Large intestine (tissue), 3 donors: Measurements from ENCODE around the gene ZNF687. TPM values are rescaled to one million over a fixed set of nuclear protein-coding genes. Genes with fewer than 3 reads are reported as not detected.

ENCODE experiments used
- DNase-seq, 2 donors: peaks; one replicate each; pipeline versions ENCODE4 v3.0.0 to v3.0.0-alpha.2; 2013
- H3K27ac ChIP-seq: one replicate; pipeline ENCODE4 v1.5.1; 2013; ENCODE audit warnings: low read length
- H3K27me3 ChIP-seq: 2 replicates; pipeline ENCODE4 v1.6.1; 2013; ENCODE audit warnings: low read length; ENCODE audit not compliant: control insufficient read depth, insufficient read depth
- H3K36me3 ChIP-seq: 2 replicates; pipeline ENCODE4 v1.6.1; 2013; ENCODE audit warnings: low read length; ENCODE audit not compliant: control insufficient read depth, insufficient read depth
- H3K4me1 ChIP-seq: one replicate; pipeline ENCODE4 v1.6.1; 2013; ENCODE audit warnings: low read length; ENCODE audit not compliant: control insufficient read depth, insufficient read depth
- H3K4me3 ChIP-seq: one replicate; pipeline ENCODE4 v1.5.1; 2013; ENCODE audit warnings: low read length
- H3K9me3 ChIP-seq: one replicate; pipeline ENCODE4 v1.6.1; 2013; ENCODE audit warnings: mild to moderate bottlenecking, low read depth, low read length, moderate library complexity; ENCODE audit not compliant: control insufficient read depth
- WGBS: methylation state at CpG from one replicate; pipeline ENCODE4 v1.1.5; 2013; ENCODE audit warnings: low lambda C conversion rate; ENCODE audit not compliant: insufficient coverage; 5-methylcytosine and 5-hydroxymethylcytosine counted together
- polyA plus RNA-seq: library from polyadenylated mRNA; unstranded; fragments of 120-200 nt; gene quantifications from one replicate; pipeline ENCODE4 v1.2.1, GENCODE V29; 2013

Gene ZNF687
- polyA plus RNA-seq, 1 donor, result 21.3 TPM

- WGBS, result 100% methylated on average over 1 of the region's 4 CpGs
- Histone ChIP-seq H3K4me1 (peaks cover 37% of the 10 kb centered on the region), H3K36me3 (peaks cover 69% of the 10 kb centered on the region)
Measured at GRCh38 chr1:151312411-151312810, 30.3 kb downstream of the ZNF687 start.

DNA sequence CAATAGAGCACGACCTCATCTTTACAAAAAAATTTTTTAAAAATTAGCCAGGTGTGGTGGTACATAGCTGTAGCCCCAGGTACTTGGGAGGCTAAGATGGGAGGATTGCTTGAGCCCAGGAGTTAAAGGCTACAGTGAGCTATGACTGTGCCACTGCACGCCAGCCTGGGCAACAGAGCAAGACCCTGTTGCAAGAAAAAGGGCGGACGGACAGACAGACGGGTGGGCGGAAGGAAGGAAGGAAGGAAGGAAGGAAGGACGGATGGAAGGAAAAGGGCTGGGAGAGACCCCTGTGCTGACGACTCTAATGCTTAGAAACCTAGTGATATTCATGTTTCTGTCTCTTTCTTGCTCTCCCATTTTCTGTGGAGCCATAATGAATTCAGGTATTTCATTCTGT lies 30.7 kb downstream of the ZNF687 start:
- 88% methylated on average over 4 of the region's 8 CpGs for WGBS
- DNase-seq, result no peak
- H3K36me3 ChIP-seq, result peaks cover 69% of the 10 kb centered on the region
- no peaks in the 10 kb centered on the region for H3K9me3 ChIP-seq
- no peaks in the 10 kb centered on the region for H3K27me3 ChIP-seq
- H3K4me1 ChIP-seq, result peaks cover 37% of the 10 kb centered on the region
- peak overlapping the region; percentile 93 for H3K27ac ChIP-seq
- no peak overlapping the region for H3K4me3 ChIP-seq

More at GRCh38 chr1:151312411-151312810, 30.3 kb downstream of the ZNF687 start:
- no peaks in the 10 kb centered on the region for H3K9me3 ChIP-seq
- H3K27ac ChIP-seq, result peak overlapping the region; percentile 93
- no peak overlapping the region for H3K4me3 ChIP-seq
- H3K27me3 ChIP-seq, result no peaks in the 10 kb centered on the region
- DNase-seq, result no peak

- Histone ChIP-seq H3K4me3 (no peak overlapping the region), H3K4me1 (peaks cover 37% of the 10 kb centered on the region), H3K36me3 (peaks cover 62% of the 10 kb centered on the region), H3K27ac (no peak overlapping the region), H3K27me3 (no peaks in the 10 kb centered on the region), H3K9me3 (no peaks in the 10 kb centered on the region)
- WGBS, result no CpG with 5 or more reads among the region's 2 CpGs
- DNase-seq, result no peak
Measured at GRCh38 chr1:151313501-151313900, 31.4 kb downstream of the ZNF687 start.

DNA sequence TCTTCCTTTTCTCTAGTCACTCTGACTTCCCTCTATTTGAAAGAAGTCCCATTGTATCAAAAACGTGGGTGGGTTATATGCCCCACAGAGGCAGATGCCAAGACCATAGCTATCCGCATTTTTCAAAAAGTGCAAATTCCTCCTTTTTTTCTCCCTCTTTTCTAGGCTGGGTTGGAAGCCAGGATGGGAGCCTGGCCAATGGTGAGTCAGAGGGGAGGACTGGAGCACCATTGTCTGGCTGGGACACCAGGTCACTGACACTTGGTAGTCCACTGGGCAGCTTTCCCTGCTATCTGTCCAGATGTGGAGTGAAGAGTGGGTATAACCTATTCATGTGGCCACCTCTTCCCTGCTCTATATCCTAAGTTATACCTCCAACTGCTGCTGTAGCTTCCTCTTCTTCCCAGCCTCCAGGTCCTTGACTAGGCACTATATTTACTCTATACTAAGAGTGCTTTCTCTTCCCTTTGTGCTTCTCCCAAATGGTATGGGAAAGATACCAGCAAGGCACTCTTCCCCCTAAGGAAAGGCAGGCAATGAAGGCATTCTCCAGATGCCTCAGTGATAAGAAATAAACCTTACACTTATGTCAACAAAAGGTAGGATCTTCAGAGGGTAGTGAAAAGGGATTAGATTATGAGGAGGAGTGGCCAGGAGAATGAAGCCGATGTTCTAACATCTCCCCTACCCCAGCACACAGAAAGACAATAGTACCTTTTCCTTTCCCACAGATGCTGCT lies 32.2 kb downstream of the ZNF687 start:
- Histone ChIP-seq H3K27ac (no peak overlapping the region), H3K36me3 (peaks cover 57% of the 10 kb centered on the region), H3K4me1 (peaks cover 37% of the 10 kb centered on the region), H3K27me3 (no peaks in the 10 kb centered on the region), H3K4me3 (no peak overlapping the region), H3K9me3 (no peaks in the 10 kb centered on the region)
- no CpG with 5 or more reads among the region's 3 CpGs for WGBS
- DNase-seq, result no peak

DNA sequence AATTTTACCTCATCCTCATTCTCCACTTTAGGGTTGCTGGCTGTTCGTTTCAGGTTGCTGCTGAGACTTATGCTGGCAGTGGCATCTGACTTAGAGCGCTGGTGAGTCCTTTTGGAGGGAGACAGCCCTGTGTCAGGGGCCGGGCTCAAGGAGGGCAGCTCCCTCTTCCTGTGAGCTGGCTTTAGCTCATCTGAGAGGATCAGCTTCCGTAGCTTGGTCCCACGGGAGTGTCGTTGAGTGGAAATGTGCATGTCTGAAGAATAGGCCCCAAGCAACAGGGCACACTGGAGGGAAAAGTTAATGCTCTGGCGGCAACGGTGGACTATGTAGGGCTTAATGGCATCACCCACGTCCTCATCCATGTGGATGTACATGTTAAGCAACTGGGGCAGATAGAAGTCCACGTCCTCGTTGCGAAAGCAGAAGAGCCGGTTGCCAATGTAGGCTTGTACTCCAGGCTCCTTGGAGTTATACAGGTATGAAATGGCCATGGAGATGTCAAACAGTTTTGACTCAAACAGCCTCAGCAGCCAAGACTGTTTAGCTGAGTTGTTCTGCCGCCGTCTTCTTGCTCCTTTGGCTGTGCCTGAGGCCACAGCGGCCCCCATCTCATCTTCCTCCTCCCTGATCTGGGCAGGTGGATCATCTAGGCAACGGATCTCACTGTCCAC lies 33.6 kb downstream of the ZNF687 start:
- no peaks in the 10 kb centered on the region for H3K27me3 ChIP-seq
- H3K4me1 ChIP-seq, result peaks cover 26% of the 10 kb centered on the region

GRCh38 chr1:151318975-151319374 lies 36.9 kb downstream of the ZNF687 start:
- no peak overlapping the region for H3K27ac ChIP-seq
- H3K36me3 ChIP-seq, result peaks cover 60% of the 10 kb centered on the region
- H3K4me1 ChIP-seq, result no peaks in the 10 kb centered on the region
- no CpG with 5 or more reads among the region's 3 CpGs for WGBS
- H3K27me3 ChIP-seq, result no peaks in the 10 kb centered on the region
- no peaks in the 10 kb centered on the region for H3K9me3 ChIP-seq
- no peak for DNase-seq
- H3K4me3 ChIP-seq, result no peak overlapping the region

More for the DNA sequence above, 33.6 kb downstream of the ZNF687 start:
- no CpG with 5 or more reads among the region's 17 CpGs for WGBS
- DNase-seq, result no peak
- no peak overlapping the region for H3K4me3 ChIP-seq
- no peaks in the 10 kb centered on the region for H3K9me3 ChIP-seq
- peaks cover 61% of the 10 kb centered on the region for H3K36me3 ChIP-seq
- H3K27ac ChIP-seq, result no peak overlapping the region

- no CpG with 5 or more reads among the region's 4 CpGs for WGBS
- no peak for DNase-seq
- H3K27me3 ChIP-seq, result no peaks in the 10 kb centered on the region
- H3K36me3 ChIP-seq, result peaks cover 42% of the 10 kb centered on the region
- no peaks in the 10 kb centered on the region for H3K9me3 ChIP-seq
- no peak overlapping the region for H3K27ac ChIP-seq
- no peak overlapping the region for H3K4me3 ChIP-seq
- H3K4me1 ChIP-seq, result peaks cover 4% of the 10 kb centered on the region
Measured at GRCh38 chr1:151324390-151324930, 42.4 kb downstream of the ZNF687 start.

DNA sequence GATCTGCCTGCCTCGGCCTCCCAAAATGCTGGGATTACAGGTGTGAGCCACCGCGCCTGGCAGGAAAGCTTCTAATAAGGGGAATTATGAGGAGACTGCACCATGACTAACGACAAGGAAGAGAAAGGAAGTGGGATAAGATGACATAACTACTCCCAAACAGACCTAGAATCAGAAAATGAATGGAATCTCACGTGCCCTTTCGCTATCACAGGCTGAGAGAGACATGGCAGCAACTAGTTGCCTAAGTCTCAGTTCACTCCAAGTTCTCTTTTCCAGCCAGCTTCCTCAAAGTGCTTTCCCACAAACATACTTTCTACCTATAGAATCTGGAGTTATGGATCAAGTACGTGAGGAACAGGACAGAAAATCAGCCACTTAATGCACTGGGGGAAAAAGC lies 43.1 kb downstream of the ZNF687 start:
- Histone ChIP-seq H3K9me3 (no peaks in the 10 kb centered on the region), H3K27me3 (no peaks in the 10 kb centered on the region), H3K4me3 (no peak overlapping the region), H3K27ac (no peak overlapping the region), H3K4me1 (peaks cover 4% of the 10 kb centered on the region), H3K36me3 (peaks cover 39% of the 10 kb centered on the region)
- no peak for DNase-seq
- WGBS, result no CpG with 5 or more reads among the region's 7 CpGs

GRCh38 chr1:151325646-151326429 lies 43.7 kb downstream of the ZNF687 start:
- peak overlapping the region; percentile 66 for H3K4me3 ChIP-seq
- H3K27me3 ChIP-seq, result no peaks in the 10 kb centered on the region
- 0% methylated on average over 1 of the region's 5 CpGs for WGBS
- no peak overlapping the region for H3K27ac ChIP-seq
- peaks cover 4% of the 10 kb centered on the region for H3K4me1 ChIP-seq
- H3K9me3 ChIP-seq, result no peaks in the 10 kb centered on the region
- H3K36me3 ChIP-seq, result peaks cover 33% of the 10 kb centered on the region
- DNase-seq, result no peak

DNA sequence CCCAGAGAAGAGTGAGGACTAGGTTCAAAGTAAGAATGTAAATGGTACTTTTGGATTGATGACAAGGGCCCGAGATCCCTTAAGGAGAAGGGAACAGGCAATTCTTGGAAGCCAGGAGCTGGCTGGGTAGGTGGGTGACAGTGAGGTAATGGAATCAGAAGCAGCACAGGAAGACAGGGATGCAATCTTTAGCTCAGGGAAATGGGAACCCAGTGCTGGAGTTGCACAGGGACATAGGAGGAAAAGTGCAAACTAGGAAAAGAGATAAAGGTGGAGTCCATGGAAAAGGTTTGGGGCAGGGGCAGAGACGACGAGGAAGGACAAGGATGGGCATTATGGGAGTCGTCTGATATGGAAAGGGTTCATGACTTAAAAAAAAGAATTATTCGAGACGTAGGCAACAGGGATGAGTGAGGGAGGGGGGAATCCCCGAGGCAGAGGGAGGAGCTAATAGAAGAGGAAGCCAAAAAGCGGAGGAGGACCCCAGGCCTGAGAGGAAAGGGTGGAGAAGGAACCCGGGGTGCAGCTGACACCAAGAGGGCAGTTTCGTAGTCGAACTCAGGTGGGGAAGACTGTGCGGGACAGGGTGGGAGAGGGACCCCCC lies 44.6 kb downstream of the ZNF687 start:
- H3K27me3 ChIP-seq, result no peaks in the 10 kb centered on the region
- peaks cover 28% of the 10 kb centered on the region for H3K36me3 ChIP-seq
- peaks cover 4% of the 10 kb centered on the region for H3K4me1 ChIP-seq
- 0% methylated on average over 1 of the region's 12 CpGs for WGBS
- DNase-seq, result peak; percentile 38 to 42
- peak overlapping the region; percentile 66 for H3K4me3 ChIP-seq
- peak overlapping the region; percentile 94 for H3K27ac ChIP-seq
- H3K9me3 ChIP-seq, result no peaks in the 10 kb centered on the region
